Activated CD8-positive, alpha-beta memory T cell treated with anti-CD3 and anti-CD28 coated beads for 4 hours (primary cell): ENCODE measurements around the gene ITPK1.

Experiments
- DNase-seq, 2 donors: peaks; one replicate each; pipeline ENCODE4 v3.0.0-alpha.2; 2020; ENCODE audit warnings: low read depth in 2 of 2

Gene ITPK1

DNA sequence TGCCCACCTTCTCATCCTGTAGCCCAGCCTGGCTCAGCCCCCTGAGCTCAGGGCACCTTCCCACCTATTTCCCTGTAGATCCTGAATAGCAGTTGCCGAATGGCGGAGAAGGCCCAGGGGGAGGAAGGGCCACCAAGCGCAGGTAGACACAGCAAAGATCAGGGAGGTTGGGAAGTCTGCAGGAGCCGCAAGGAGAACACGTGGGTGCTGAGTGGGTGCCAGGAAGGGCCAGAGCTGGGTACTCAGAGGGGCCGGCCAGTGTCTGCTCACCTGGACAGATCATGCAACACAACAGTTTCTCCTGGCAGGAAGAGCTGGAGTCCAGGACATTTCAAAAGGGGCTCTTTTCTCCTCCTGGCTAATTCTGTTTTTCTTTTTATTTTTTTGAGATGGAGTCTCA lies 162.2 kb downstream of the ITPK1 start:
- no peak for DNase-seq

DNA sequence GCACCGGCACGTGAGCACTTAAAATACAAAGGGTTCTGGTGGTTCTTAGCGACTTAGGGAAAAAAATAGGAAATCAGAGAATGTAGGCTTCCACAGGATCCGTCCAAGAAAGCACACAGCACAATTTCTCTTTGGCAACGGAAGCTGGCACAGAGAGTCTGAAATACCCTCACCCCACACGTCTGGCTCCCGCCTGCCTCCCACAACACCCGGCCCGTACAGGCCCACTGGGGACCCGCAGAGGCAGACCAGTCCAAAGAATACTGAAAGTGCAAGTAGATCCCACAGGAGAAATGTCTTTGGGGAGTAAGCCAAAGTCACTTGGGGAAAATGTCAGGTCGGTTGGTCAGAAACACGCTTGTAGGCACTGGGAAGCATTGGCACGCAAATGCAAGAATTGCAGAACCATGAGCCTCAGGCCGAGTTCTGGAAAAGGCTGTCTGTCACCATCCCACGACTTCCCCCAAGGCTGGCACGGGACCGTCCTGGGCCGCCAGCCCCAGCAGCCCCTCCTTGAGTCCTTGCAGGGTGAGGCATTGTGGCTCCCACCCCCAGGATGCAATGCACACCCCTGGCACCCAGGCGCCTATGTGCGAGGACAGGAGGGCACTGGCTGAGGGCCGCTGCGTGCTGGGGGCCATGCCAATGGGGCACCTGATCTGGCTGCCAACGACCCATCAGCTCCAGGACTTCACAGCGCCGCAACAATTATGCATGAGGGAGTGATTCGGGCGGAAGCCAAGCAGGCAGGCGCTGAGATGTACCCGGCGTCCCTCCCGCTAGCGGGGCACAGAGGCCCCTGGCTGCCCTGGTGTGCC lies 163.0 kb downstream of the ITPK1 start:
- no peak for DNase-seq

DNA sequence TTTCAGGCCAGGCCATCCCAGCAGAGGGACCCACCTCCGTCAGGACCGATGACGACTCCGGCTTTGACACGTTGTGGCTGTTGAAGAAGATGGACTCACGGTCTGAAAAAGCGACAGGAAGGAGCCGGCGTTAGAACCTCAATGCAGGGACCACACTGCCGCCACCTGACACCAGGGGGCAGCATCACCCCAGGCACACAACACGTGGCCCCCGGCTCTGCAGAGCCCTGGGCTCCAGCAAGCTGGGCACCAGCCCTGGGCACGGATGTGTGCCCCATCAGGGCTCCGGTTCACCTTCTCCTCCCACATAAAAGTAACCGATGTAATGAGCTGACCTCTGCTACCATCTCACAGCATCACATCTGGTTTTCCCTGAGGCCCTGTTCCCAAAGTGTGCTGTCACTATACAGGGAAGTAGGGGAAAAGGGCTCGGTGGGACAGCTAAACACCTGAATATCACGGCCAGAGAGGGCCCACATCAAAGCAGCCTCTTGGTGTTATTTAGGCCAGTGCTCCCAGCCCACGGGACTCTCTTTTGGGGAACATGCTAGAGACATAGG lies 163.7 kb downstream of the ITPK1 start:
- peak; percentile 55 to 66 for DNase-seq

DNA sequence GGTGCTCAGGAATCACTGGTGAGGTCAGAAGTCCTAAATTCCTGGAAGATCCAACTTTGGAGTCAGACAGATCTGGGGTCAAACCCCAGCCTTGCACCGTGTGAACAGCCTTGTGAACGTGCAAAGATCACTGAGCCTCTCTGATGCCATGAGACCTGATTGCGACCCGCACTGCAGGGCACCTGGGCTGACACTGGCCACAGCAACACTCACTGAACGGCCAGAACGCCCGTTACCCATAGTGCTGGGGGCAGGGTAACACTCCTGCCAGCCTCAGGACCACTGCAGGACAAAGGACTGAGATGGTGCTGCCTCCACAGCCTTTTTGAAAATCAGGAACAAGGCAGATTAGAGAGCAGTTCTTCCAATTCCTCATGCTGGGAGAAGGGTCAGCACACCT lies 164.5 kb downstream of the ITPK1 start:
- no peak for DNase-seq

DNA sequence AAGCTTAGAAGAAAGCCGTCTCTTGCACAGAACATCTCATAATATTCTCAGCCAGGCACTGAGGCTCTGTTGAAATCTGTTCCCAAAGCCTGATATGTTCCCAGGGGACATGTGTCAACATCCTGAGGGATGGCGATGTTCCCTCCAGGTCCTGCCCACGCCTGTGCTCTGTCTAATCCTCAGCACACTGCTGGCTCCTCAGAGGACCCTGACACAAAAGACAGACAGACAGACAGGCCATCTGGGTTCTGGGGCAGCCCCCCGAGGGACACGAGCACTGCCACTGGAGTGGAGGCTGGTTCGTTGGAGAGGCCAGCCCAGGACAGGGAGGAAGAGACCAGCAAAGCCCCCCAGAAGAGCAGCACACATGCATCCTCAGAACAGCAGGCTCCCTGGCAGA lies 165.0 kb downstream of the ITPK1 start:
- no peak for DNase-seq

DNA sequence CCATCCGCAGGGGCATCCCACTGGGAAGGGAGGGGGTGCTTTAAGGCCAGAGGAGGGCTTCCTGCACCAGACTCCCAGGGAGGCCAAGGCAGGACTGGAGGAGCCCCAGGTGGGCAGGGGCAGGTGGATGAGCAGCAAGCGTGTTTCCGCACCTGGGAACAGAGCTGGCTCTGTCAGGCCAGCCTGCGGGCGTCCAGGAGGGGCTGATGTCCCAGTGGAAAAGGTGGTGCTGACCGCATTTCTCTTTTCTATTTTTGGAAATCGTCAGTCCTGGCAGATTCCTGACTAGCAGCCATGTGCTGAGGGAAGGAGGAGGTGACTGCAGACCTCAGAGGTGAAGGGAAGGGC lies 165.6 kb downstream of the ITPK1 start:
- DNase-seq, result no peak

DNA sequence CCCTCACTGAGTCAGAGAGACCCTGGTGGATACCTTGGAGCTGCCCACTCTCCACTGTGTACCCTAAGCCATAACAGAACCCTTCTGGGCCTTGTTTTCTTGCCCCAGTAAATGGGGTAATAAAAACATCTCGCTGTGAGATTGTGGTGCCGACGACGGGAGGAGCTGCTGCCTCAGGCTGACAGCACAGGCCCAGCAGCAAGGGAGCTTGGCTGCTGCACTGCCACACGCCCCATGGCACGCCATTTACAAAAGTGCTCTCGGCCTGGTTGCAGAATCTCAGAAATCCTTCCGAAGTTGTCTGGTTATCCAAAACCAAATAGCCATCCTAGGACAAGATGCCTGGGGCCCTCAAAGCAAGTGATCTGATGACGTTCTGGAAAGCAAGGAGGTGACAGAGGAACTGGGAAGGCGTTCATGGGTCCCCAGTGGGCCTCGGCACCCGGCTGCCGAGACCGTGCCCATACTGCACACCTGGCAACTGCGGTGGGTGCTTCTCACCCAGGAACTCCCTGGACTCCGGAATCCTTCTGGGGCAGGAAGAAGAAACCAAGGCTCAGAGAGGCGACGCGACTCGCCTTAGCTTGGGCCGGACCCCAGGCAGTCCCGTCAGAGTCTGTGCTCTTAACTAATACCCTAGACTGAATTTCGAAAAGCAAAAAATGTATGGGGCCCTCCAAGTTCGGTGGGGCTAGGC lies 166.1 kb downstream of the ITPK1 start:
- no peak for DNase-seq

DNA sequence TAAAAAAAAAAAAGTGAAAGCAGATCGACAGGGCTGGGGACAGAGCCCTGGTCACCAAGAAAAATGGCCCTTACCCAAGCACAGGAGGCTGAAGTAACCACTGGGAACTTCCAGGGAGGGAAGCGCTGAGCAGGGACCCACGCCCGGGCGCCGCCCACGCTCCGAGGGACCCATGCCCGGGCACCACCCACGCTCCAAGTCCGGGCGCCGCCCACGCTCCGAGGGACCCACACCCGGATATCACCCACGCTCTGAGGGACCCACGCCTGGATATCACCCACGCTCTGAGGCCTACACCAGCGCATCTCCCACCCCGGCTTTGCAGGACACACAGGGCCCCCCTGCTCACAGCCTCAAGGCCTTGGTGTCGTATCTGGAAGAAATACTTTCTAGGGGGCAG lies 167.1 kb downstream of the ITPK1 start:
- no peak for DNase-seq

DNA sequence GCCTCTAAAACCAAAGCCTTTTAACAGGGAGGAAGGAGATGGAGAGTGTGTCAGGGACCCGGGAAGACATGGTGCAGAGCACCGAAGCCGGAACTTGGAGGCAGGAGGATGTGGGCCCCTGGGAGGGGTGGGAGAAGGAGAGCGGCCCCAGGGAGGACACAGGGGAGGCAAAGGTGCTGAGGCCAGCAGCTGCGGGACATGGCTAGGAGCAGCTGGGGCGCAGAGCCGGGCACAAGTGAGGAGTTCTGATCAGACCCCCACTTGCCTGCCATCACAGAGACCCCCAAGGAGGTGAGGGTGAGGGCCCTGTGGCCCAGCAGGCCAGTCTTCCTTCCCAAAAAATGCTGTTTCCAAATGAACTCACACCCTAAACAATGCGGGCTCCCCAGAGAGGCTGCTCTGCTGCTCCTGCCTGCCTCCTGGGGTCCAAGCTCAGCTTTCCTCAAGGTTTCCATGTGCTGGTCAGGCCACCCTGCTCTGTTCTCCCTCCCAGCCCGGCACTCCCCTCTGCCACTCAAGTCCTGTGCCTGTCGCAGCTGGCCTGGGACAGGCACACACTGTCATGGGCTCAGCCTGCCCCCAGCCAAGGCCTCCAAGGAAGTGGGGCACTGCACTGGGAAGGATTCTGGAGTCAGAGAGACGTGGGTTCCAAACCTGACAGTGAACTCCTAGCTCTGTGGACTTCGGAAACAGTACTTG lies 168.7 kb downstream of the ITPK1 start:
- no peak for DNase-seq

DNA sequence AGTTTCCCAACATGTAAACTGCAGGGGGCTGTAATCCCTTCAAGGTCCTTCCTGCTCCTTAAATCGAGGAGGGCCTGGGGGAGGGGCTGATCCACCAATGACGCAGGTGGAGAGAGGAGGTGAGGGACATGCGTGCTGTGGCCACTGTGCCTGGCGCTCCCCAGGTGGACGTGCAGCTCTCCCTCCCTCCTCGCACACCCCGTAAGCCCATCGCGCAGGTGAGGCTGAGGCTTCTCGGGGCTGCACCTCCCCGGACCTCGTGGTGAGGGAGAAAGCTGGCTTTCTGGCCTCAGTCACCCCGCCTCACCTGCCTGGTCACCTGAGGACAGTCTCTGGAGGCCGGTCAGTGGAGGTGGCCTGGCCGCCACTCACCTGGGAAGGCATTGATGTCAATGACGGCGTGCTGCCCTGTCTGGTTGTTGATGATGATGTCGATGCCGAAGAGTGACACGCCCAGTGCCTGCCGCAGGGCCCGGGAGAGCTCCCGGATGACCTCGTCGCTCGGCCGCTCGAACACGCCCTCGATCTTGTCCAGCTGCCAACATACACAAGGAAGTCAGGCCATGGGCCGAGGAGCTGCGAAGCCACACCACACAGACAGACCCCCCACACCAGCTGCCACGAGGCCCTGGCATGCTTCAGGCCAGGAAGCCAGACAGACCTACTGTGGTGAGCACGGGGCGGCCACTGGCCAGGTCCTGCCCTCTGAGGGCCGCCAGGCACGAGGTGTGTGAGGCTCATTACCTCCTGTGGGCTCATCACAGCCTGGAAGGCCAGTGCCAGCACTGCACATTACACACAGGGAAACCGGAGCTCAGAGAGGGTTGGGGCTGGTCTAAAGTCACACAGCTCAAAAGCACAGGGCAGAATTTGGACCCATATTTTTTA lies 169.5 kb downstream of the ITPK1 start:
- no peak for DNase-seq

DNA sequence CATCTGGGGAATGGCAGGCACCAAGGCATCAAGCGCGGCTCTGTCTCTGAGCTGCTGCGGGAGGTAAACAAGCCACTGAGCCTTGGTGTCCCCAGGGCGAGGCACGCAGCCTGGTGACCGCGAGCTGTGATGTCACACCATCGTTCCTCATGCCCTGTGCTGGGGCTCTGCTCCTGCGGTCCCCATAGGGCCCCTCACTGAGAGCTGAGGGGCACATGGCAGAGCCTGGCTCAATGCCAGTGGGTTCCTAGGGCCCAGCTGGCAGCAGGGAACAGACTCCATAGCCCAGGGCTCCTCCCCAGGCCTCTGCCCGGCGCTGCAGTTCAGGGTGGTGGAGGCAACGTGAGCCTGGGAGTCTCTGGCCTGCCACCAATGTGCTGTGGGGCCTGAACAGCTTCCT lies 170.2 kb downstream of the ITPK1 start:
- no peak for DNase-seq

DNA sequence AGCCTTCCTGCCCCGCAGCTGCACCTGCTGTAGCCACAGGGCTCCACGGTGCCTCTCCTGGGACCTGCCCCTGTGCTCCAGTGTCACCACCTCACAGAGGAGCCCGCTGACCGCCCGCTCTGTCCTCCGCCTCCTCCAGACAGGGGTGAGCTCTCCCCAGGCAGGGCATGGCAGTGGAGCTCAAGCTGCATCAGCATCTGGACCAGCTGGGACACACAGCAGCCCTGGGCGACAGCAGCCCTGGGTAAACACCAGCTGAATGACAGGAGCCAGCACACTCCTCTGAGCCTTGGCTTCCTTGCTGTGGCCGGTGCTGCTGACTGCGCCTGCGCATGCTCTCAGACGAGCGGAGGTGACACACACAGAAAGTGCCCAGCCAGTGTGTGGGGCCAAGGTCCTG lies 170.7 kb downstream of the ITPK1 start:
- DNase-seq, result no peak

DNA sequence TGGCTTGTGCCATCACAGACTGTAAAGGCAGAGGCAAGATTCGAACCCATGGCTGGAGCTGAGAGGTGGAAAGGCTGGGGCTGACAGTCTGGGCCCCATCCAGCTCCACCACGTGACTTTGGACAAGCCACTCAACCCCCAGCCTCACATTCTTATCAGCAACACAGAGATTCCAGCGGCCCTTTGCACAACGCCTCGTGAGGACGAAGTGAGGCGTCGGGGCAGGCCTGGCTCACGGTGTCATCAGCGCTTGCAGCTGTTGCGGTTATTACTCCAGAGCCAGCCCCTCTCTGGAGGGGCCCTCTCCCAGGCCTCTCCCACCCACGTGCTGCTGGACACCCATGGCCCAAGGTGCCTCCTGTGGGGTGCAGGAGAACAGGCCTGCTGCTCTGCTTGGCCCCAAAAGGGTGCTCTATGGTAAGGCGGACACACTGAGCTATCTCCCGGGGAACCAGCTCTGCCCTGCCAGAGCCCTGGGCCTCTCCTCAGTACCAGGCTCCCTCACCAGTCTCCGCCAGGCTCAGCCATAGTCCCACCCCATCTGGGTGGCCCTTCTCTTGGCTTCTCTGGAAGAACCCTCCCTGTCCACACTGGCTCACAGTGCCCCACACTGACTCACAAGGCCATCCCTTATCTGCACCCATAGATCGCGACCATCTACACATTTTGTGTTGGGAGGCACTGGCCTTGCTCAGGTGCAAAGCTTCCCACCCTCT lies 171.7 kb downstream of the ITPK1 start:
- DNase-seq, result no peak

DNA sequence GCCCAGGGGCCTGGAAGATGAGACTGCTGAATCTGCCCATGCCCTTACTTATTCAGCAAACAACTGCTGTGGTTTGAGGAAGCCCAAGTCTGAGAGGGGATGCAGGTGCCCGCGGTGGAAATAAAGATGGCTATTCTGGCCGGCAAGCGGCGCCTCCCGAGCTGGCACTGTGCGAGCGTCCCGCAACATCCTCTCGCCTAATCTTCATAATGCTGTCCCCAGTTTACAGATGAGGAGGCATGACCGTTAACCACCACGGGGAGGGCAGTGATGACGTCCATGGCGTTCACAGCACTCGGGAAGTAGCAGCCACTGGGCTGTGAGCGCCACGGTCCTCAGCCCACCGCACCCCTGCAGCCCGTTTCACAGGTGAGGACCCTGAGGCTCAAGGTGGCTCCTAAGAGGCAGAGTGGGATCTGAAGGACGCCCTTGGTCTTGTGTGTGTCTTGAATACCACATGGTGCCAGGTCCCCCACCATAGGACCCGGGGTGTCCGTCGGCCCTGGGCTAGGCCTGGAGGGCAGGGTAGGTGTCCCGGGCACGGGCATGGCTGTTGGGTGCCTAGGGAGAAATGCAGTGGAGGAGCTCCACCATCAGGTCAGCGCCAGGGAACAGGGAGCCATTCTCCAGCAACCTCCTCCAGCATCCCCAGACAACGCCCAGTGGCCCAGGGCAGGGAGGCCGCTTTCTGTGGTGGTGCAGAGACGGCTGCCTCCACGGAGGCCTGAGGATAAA lies 172.6 kb downstream of the ITPK1 start:
- DNase-seq, result no peak

DNA sequence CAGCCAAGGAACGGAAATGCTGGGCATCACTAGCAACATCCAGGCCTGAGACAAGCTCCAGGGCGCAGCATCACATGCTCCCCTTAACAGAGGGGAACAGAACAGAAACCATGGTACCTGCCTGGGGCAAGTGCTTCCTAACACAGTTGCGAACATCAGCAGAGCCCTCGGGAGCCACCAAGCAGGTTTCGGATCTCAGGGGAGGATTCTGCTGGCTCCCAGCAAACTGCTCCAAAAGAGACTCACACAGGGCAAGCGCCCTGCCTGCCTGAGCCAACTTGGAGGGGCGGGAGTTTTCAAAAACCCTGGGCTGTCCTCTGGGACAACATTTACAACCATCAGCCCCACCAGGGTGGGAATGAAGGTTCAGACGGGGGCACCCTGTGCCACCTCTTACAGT lies 173.1 kb downstream of the ITPK1 start:
- DNase-seq, result no peak

DNA sequence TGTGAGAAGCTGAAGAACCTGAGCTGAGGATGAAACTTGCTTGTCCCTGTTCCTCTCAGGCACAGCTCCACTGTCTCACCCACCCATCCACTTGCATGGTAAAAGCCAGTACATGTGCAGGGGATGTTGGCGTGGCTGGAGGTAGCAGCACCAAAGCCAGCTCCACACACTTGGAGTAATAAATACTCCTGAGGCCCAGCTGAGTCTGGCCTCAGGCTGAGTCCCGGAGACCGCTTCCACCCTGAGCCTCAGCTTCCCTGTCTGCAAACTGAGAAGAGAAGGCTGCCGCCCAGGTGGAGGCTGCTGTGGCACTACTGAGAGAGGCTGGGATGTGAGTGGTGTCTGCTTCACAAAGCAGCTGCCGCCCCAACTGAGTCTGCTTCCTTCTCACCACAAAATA lies 173.6 kb downstream of the ITPK1 start:
- no peak for DNase-seq

DNA sequence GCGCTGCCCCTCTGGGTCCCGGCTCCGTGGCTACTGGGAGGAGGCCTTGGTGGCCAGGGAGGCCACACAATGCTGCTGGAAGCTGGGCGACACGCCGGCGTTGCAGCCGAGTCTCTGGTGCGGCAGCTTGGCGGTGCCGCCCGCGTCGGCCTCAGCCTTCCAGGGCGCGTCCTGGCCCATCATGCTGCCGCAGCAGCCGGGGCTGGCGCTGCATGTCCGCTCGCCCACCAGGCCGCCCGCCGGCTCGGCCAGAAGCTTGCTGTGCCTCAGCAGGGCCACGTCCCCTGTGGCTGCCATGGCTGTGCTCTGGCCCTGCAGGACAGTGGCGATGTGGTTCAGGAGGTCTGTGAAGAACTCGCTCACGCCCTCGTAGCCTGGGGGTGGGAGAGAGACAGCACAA lies 174.2 kb downstream of the ITPK1 start:
- no peak for DNase-seq

DNA sequence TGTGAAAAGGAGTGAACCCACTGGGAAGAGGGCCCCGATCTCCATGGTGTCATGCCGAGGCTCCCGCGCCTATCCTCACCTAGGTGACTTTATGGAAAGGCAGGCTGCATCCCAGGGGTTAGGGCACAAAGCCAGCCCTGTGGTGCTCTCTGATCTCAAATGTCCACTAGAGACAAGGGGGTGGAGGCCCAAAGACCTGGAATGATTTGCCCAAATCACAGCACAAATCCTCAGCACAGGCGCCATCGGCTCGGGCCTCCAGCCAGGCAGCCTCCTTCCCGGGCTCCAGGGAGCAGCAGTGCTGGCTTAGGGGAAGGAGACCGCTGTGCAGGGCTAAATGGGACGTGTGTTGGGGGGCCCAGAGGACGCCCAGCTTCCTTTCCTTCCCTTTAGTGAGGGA lies 175.2 kb downstream of the ITPK1 start:
- DNase-seq, result no peak

DNA sequence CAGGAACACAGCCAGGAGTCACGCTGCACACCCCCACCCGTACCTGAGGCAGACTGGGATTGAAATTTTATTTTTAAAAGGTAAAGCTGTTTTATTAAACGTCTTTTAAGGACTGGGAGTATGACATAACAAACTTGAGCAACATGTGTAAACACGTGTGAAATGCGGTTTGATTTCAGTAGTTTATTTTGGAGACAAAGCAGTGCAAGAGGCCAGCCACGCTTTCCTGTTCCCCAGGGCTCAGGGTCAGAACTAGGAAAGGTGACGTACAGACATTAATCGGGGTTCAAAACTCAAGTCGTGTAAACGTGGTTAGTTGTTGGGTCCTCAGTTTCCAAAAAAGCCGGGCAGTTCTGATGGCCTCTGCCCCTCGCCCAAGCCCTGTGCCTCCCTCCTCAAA lies 176.0 kb downstream of the ITPK1 start:
- no peak for DNase-seq
